Occipital lobe (tissue), 2 donors: ENCODE data around the gene TNC. TPM values are rescaled to one million over a fixed set of nuclear protein-coding genes. Genes with fewer than 3 reads are reported as not detected.

Experiments
- DNase-seq: peaks from one replicate; lab custom pipeline; 2025; lab: John Stamatoyannopoulos, UW
- total RNA-seq: library from RNA; depleted of rRNA; stranded (reverse); fragments of >200 nt; gene quantifications from one replicate; pipeline ENCODE4 v1.2.3, GENCODE V29; 2014

TNC gene
- total RNA-seq, 1 donor from 2014 or later, result 73.6 TPM

GRCh38 chr9:115103746-115104477 is 14.0 kb downstream of the TNC start:
- no peak for DNase-seq

DNA sequence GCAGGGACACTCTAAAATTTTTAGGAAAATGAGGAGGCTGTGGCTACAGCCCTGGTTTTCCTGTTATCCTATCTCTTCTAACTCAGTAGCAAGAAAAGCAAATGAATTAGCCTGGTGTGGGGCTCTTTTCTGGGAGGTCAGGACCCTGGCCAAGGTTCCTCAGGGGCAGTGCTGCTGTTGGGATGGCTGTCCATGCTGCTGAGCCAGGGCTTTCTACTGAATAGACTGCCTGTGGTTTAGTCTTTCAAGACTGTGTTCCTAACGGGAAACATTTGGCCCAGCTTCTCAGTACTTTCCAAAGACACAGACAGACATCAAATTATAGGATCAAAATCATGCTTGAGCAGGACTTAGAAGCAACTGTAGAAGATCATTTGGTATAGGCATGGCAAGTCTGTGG is 18.1 kb downstream of the TNC start:
- DNase-seq, result no peak

DNA sequence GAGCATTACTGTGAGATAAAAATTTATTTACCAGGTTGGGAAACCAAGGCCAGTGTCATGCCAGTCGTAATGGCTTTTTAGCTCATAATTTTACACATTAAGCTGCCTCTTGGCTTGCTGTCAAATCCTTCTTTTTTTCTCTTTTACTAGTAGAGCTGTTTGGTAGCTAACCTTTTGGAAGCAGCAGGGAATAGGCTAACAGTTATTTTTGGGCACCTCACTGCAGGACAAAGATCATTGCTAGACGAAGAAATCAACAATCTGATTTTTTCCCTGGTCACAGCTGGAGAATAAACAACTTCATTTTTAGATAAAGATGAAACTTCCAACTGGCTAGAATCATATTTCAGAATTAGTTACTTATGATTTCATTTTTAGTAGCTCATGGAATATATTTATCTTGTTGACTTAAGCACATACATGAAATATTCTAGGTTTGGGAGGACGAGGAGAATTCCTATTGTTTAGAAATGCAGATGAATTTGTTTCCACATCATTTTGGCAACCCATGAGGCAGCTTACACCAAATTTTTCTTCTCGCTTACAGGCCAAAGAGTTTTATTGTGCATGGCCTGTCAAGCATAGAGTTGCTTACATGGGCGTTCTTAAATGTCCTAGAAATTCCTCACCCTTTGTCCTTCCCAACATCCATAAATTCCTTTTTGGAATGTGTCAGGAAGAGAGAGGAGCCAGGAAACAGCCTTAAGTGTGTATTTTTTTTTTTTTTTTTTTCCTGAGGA is 19.6 kb downstream of the TNC start:
- DNase-seq, result no peak

GRCh38 chr9:115093520-115093919 is 24.4 kb downstream of the TNC start:
- no peak for DNase-seq

DNA sequence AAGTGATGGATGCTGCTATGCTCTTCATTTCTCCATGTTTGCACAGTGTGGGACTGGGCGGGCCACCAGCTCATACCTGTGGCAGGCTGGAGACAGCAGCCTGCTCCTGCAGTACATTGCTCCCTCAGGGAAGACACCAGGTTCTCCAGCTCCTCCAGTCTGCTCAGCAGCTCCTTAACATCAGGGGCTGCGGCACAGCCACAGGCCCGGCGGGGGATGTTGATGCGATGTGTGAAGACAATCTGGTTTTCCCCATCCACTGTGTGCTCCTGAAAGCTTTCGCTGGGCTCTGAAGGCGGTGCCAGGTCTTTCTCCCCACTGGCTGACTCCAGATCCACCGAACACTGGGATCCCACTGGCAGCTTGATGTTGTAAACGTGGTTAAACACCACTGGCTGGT is 27.5 kb downstream of the TNC start:
- no peak for DNase-seq

- no peak for DNase-seq
Observed at GRCh38 chr9:115088860-115089259, 29.1 kb downstream of the TNC start.

- no peak for DNase-seq
Observed at GRCh38 chr9:115086886-115087285, 31.1 kb downstream of the TNC start.

GRCh38 chr9:115086461-115086860 is 31.5 kb downstream of the TNC start:
- no peak for DNase-seq

DNA sequence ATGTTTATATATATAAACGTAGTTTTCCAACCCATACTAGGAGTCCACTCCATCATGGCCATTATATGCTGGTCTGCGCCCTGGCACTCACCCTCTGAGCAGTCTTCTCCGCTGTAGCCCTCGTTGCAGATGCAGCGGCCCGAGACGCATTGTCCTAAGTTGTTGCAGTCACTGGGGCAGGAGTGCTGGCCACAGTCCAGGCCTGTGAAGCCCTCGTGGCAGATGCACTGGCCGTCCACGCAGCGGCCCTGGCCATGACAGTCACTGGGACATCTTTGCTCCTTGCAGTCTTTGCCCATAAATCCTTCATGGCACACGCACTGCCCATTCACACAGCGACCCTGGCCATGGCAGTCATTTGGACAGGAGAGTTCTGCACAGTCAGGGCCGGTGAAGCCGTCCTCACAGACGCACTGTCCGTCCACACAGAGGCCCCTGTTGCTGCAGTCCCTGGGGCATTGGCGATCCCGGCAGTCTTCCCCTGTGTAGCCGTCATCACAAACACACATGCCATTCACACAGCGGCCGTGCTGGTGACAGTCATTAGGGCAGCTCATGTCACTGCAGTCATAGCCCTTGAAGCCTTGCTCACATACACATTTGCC is 32.1 kb downstream of the TNC start:
- no peak for DNase-seq

DNA sequence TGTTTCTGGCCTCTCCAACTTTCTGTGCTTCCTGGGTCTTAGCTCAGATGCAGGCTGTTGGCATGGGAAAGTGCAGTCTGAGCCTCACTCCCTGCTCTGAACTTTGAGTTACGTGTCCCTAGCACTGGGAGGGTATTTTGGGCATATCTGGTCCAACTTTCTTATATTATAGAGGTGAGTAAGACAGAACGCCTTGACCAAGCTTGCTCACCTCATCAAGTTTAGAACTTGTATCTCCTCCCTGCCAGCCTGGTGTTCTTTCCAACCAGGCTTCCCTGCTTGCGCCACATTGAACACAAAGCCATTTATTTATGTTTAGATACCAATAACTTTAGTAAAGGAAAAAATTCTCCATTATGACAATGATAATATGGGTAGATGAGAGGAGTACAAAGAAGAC is 33.2 kb downstream of the TNC start:
- no peak for DNase-seq

DNA sequence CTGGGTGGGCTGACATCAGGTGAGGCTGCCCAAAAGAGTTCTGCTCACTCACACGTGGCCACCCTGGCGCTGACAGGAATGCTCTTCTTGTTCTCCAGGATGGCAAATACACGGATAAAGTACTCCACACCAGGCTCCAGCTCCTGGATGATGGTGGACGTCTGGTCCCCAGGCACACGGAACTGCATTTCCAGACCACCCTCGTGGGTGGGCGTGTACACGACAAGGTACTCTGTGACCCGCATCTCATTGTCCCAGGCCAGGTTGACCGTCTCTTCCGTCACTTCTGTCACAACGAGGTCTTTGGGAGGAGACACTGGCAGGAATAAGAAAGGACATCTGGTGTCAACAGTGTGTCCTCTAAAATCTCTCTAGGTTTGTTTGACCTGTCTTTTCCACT is 33.8 kb downstream of the TNC start:
- no peak for DNase-seq

GRCh38 chr9:115080242-115080641 is 37.7 kb downstream of the TNC start:
- no peak for DNase-seq

GRCh38 chr9:115079156-115079555 is 38.8 kb downstream of the TNC start:
- no peak for DNase-seq

GRCh38 chr9:115073456-115073855 is 44.5 kb downstream of the TNC start:
- DNase-seq, result no peak

DNA sequence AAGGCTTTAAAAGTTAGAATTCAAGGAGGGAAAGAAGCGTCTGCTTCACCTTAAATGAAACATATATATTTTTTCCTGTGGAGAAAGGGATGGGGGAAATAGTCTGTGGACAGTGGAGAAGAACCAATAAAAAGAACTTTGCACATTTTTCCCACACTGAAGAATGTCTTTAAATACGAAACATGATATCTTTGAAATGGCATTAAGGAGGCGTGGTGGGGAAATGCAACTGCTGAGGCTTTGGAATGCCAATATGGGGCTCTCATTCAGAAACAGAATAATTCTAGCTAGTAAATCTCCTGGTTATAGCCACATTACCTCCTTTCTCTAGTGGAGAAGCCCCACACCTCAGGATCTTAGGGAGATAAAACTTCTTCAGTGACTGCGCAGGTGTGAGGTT is 46.8 kb downstream of the TNC start:
- DNase-seq, result no peak

DNA sequence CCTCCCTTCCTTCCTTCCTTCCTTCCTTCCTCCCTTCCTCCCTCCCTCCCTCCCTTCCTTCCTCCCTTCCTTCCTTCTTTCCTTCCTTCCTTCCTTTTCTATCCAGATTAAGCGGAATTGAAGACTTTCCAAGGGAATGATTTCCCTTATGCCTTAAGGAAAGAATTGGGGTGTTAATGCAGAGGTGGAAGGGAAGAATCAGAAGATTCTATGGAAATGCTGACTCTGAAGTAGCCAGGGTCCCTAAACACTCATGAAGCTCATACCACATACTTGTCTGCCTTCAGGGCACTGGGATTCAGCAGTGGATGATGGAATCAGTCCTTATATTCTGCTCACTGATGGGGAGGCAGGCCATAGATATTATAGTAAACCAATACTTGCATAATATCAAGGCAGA is 48.2 kb downstream of the TNC start:
- DNase-seq, result no peak

- no peak for DNase-seq
Observed at GRCh38 chr9:115069302-115069701, 48.7 kb downstream of the TNC start.

DNA sequence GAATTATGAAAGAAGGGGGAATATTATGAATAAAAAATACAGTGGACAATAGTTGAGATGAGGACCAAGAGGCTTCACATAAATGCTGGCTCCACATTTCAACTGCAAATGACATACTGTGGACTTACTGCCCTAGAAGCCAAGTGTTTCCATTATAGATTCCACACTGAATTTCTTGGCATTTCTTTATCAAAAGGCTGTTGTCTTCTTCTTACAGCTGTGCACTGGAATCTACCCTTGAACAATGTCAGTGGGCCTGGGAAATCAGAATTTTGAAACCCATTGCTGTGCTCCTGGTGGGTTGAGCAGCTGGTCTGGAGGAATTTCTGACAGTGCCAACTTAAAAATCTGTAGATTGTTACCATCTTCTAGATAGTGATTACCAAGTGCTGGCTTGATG is 49.9 kb downstream of the TNC start:
- DNase-seq, result no peak

DNA sequence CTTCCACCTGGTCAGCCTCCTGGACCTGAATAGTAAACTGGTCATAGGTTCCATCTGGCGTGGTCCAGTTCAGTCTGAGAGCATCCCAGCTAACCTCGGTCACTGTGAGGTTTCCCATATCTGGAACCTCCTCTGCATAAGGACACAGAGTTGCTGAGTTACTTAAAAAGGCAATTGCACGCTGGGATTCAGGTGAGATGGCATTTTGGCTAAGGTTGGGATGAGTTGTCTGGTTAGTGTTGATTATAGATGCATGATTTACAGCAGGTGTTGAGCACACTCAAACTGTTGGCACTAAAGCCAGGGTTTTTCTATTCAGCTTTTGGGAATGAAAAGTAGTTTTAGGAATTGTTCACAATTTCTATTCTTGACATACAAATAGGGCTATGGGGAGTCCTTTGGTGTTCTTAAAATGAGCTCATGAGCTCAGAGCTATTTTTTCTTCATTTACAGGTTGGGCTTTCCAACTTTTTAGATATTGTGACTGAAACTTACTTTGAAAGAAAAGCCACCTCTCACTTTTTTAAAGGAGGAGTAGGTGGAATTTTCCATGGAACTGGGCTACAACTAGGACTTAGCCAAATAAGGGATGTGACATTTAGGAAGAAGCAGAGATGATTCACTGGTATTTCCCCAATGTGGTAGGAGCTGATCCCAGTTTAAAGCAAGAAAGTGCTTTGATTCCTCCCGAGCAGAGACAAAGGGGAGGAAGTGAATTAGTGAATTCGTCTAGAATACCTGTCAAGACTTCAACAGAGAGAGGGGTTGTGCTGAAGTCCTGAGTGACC is 54.7 kb downstream of the TNC start:
- no peak for DNase-seq

DNA sequence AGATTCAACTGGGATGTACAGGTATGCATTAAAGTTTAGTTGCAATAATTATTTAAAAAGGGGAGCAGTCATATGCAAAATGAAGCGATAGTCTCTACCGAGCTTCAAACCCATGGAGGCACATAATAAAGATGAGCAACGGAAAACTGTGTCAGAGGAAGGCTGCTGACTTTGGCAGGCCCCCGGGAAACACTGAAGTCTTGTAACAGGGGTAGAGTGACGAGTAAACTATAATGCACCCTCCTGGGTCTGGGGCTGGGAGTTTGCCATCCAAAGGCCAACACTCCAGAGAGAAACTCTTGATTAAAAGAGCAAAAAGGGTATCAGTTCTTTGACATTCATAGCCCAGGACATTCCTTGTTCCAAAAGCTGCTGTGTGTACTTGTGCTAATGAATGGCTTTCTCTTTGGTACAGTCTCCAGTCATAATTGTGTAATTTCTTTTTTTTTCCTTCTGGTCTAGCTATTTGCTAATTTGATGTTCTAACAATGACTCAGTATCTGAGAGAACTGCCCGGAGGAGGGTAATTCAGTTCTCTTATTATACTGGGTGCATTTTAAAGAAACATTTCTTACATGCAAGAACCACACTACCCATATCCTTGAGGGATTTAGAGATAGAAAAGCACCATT is 59.2 kb downstream of the TNC start:
- DNase-seq, result no peak

GRCh38 chr9:115058175-115058574 is 59.8 kb downstream of the TNC start:
- no peak for DNase-seq

GRCh38 chr9:115057559-115057958 is 60.4 kb downstream of the TNC start:
- DNase-seq, result no peak
